ENCODE measurements around the gene FBXW11.

GRCh38 chr5:171840711-171841522 is 165.5 kb downstream of the FBXW11 start:
- TF ChIP-seq POLR2AphosphoS5 (IDR thresholded peaks at IDR 0.05; ENCODE audit: low read depth, low read length) (no peak), POLR2A (IDR thresholded peaks at IDR 0.05; ENCODE audit: low read depth, low read length) (no peak), TAF1 (IDR thresholded peaks at IDR 0.05; ENCODE audit: borderline replicate concordance, low read depth, low read length) (no peak)

All from GM12892 (cell line).